Stimulated activated CD4-positive, alpha-beta T cell treated with anti-CD3 and anti-CD28 coated beads, TNF-alpha, amount 100 ng/mL, for 24 hours (primary cell): ENCODE measurements around the gene PDE5A.
"Not testable (repeated sequence)": the region's sequence is repeated elsewhere in the genome, so short reads cannot be mapped to it uniquely, and the experiment has no call there.

Source experiments
- DNase-seq, 3 experiments: peaks; one replicate each; pipeline ENCODE4 v3.0.0-alpha.2; 2020; ENCODE audit warnings: low read depth in 3 of 3

The PDE5A gene

GRCh38 chr4:119628281-119629141 lies at the start of gene PDE5A:
Gene PDE5A, minus strand, starts transcription at chr4:119628804. Its CDS starts 133 bp downstream, at chr4:119628671.
- peak; percentile 52 to 76 (median 61) for DNase-seq

DNA sequence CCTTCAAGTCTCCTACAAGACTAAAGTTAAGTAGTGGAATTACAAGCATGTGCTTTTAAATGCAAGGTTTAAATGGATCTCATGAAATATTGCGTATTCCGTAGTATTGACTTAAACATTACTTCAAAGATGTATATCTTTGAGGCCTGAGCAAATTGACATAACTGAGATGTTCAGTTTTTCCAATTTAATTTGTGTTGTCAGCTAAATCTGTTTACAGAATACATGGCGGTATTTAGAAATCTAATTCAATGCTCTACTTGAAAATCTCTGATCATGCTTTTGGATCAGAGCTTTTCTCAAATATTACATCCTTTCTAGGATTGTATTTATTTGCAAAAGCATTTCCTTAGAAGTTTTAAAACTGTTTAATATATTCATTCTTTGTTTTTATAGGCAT lies 47.5 kb upstream of the PDE5A start:
- DNase-seq, result no peak

GRCh38 chr4:119675391-119675790 lies 46.8 kb upstream of the PDE5A start:
- no peak for DNase-seq

DNA sequence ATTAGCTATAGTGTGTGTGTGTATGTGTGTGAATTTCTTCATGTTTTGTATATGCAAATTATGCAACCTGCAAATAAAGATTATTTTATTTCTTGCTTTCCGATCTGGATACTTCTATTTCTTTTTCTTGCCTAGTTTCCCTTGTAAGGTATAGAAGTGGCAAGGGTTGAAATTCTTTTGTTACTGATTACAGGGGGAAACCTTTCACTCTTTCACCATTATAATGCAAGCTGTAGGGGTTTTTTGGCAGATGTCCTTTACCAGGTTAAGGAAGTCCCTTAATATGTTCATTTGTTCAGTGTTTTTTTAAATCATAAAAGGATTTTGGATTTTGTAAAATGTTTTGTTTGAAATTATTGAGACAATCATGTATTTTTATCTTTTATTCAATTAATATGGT lies 44.3 kb upstream of the PDE5A start:
- no peak for DNase-seq

DNA sequence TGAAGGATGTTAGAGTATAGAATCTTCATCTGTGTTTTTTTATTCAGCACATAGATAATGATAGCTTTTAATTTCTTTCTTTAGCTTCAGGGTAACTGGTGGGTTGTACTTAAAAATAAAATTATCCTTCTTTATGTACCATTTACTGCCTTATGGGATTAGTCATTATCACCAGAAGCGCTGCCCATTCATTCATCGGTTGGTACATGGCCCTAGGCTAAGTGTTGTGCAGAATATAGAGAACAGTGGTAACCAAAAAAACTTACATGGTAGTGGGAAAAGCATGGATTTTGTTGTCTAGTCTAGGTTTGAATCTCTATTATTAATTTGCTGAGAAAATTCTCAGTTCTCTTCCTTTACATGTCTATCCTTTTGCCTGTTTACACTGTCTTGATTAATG lies 43.5 kb upstream of the PDE5A start:
- DNase-seq, result no peak

DNA sequence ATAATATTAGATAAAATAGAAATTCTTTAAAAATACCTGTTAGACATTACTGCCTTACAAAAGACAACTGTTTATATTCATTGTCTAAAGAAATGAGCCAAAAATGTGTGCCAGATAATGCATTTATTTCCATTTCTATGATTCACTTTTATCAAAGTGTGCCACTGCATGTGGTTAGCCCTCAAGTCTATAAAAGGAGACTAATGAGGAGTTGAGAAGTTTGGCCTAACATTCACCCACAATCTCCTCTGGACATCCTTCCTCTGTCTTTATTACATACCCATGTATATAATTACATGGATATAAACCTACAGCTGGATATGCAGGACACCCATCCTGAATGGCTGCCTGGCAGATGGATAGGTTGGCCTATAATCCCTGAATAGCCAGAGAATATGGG lies 42.6 kb upstream of the PDE5A start:
- DNase-seq, result no peak

GRCh38 chr4:119667802-119668201 lies 39.2 kb upstream of the PDE5A start:
- no peak for DNase-seq

GRCh38 chr4:119666653-119667091 lies 38.1 kb upstream of the PDE5A start:
- no peak for DNase-seq

DNA sequence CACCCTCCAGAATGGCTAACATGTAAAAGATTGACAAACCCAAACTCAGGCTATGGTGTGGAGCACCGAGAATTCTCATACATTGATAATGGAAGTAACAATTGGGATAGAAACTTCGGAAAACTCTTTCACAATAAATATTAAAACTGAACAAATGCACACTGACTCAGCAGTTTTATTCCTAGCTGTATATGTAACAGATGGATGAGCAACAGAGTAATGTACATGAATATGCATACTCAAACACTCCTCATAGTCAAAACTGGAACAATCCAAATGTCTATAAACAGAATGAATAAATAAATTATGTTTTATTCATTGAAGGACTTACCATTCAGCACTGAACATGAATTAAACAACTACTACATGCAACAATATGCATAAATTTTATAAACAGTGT lies 37.1 kb upstream of the PDE5A start:
- no peak for DNase-seq

- no peak for DNase-seq
Observed at GRCh38 chr4:119664168-119664907, 35.7 kb upstream of the PDE5A start.

DNA sequence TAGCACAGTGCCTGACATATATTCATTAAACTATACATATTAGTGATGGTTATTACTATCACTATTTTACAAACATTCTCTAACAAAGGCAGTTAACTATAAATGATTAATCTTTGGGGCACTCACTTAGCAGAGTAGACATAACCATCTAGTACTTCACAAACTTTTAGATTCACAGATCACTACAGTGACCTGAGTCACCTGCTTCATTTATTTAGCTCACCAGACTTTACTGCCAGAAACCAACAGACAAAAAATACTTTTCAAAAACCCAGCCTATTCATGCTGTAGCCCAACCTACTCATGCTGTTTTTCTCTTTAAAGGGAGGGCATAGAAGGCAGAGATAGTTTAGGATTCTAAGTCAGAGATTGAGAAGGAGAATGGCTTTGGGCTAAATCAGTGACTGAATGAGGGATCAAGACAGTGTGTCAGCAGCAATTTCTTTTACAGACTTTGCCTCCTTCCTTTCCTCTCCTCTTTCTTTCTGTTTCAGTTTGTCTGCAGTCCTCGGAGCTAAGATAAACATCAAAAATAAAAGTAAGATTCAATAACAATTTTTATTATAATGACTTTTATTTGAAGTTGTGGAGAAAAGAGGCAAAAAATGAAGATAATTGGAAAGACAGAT lies 34.7 kb upstream of the PDE5A start:
- DNase-seq, result no peak

- not testable (repeated sequence) for DNase-seq
Observed at GRCh38 chr4:119662612-119663011, 34.0 kb upstream of the PDE5A start.

GRCh38 chr4:119661231-119661630 lies 32.6 kb upstream of the PDE5A start:
- no peak for DNase-seq

DNA sequence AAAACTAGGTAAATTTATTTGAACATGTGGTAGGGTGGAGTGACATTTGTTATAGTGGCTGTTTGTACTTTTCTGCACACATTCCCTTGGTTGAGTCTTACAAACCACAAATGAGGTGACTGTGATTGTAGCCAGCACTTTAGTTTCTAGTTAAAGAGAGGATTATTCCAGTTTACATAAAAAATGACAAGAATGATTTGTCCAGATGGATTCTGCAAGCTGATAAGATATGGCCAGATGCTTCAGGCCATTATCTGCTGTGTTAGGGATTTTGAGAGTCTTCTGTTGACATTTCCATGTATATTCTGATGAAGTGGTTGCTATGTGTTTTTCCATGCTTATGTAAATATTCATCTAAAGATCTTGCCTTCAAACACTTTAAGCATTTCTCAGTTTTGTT lies 31.0 kb upstream of the PDE5A start:
- DNase-seq, result no peak

GRCh38 chr4:119657111-119657611 lies 28.6 kb upstream of the PDE5A start:
- no peak for DNase-seq

DNA sequence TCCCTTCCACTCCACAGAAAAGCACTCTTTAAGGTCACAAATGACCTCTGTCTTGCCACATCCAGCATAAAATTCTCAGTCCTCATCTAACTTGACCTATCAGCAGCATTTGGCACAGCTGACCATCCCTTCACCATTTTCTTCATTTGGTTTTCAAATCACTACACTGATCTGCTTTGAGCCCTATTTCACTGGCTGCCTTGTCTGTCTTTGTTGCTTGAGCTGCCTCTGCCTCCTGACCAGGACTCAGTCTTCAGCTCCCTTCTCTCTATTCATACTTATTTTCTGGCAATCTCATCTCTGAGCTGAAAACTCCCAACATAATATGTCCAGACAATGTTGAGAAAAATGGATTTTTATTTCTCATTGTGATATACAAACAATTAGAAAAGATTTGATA lies 27.7 kb upstream of the PDE5A start:
- no peak for DNase-seq

GRCh38 chr4:119655111-119655837 lies 26.7 kb upstream of the PDE5A start:
- DNase-seq, result no peak

DNA sequence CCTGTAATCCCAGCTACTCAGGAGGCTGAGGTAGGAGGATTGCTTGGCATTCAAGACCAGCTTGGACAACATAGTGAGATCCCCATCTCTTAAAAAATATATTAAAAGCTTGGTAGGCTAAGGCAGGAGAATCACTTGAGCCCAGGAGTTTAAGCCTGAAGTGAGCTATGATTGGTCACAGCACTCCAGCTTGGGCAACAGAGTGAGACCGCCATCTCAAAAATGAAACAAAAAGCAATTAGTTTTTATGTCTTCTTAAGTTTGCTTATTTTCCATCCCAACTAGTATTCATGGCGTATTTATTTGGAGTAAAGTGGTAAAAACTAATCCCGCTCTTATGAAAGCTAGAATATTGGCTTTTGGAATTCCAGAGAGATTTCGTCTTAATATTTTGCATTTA lies 25.4 kb upstream of the PDE5A start:
- no peak for DNase-seq

GRCh38 chr4:119652998-119653397 lies 24.4 kb upstream of the PDE5A start:
- DNase-seq, result no peak

- DNase-seq, result no peak
Observed at GRCh38 chr4:119648398-119648797, 19.8 kb upstream of the PDE5A start.

GRCh38 chr4:119647558-119647957 lies 19.0 kb upstream of the PDE5A start:
- no peak for DNase-seq
